Activated CD4-positive, alpha-beta T cell treated with anti-CD3 and anti-CD28 coated beads, Interleukin-2, amount 50 U/mL, for 4 hours (primary cell): ENCODE measurements around the gene FAM163B.
"Not testable (repeated sequence)": the region's sequence is repeated elsewhere in the genome, so short reads cannot be mapped to it uniquely, and the experiment has no call there.

Source experiments
- DNase-seq, 2 experiments: peaks; one replicate each; pipeline ENCODE4 v3.0.0-alpha.2; 2020

Gene FAM163B

DNA sequence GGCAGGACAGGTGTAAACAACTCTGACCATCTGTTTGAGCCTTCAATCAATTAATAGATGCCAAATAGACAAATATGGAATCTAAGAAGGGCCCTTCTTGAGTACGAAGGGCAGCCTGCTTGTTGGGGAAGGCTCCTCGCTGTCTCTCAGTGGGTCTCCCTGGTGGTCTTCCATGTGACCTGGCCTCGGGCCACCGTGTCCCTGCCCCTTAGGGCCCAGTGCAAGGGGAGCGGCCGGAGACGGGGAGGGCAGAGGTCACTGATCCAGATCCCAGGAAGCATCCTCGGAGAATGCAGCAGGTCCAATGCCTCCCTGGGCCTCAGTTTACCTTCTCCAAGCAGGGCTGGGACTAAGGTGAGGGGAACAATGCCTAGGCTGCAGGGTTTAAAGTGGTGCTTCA is 29.5 kb upstream of the FAM163B start:
- DNase-seq, result no peak

DNA sequence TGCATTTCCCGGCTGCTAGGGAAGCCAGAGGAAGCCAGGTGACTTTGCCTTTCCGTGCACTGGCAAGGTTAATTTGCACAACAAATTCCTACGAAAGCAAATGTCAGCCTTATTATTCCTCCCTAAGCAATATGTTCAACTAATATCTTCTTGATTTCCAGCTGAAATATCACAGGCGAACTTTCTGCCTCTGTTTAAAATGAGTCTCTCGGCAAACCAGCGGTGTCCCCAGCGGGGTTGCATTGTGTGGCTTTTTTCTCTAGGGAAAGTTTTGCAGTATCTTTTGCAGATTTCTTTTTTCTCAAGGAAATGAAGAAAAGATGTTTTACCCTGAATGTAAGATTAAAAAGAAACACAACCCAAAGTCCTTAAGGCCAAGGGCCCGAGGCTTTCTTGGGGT is 28.9 kb upstream of the FAM163B start:
- DNase-seq, result no peak

DNA sequence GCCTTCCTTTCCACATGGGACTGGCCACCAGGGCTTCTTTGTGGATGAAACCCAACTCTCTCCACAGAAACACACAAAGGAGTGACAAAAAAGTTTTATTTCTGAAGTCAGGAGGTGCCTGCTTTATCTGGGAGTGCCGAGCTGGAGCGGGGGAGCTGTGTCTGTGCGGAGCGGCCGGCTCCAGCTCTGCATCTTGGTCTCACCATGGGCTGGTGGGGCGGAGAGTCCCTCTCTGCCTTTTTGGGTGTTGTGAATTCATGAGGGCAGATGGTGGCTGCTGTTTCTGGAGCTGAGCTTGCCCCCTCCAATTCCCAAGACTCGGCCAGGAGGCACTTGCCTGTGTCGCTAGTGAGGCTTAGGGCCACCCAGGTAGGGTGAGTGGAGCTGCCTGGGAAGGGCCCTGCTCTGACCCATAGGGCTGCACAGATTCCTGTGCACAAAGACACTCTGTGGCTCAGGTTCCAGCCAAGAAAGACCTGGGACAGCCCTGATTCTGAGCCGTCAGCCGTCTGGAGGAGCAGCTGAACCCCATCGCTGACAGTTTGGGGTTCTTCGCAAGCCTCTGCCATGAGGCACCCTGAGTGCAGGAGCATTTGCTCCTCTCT is 28.4 kb upstream of the FAM163B start:
- no peak for DNase-seq

DNA sequence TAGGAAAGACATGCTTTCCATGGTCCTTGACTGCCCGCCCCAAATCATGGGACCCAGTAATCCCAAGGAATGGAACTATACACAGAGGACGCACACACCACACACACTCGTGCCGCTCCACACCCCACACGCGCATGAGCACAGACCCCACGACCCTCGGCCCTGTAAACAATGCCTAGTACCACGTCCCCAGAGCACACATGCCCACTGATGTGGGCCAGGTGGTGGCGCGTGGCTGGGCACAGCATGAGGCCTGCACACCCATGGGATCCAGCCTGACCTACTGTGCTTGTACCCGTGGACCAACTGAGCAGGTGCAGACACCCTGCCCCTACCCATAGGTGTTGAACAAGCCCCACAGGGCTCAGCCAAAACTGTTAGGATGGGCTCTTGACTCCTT is 27.7 kb upstream of the FAM163B start:
- no peak for DNase-seq

DNA sequence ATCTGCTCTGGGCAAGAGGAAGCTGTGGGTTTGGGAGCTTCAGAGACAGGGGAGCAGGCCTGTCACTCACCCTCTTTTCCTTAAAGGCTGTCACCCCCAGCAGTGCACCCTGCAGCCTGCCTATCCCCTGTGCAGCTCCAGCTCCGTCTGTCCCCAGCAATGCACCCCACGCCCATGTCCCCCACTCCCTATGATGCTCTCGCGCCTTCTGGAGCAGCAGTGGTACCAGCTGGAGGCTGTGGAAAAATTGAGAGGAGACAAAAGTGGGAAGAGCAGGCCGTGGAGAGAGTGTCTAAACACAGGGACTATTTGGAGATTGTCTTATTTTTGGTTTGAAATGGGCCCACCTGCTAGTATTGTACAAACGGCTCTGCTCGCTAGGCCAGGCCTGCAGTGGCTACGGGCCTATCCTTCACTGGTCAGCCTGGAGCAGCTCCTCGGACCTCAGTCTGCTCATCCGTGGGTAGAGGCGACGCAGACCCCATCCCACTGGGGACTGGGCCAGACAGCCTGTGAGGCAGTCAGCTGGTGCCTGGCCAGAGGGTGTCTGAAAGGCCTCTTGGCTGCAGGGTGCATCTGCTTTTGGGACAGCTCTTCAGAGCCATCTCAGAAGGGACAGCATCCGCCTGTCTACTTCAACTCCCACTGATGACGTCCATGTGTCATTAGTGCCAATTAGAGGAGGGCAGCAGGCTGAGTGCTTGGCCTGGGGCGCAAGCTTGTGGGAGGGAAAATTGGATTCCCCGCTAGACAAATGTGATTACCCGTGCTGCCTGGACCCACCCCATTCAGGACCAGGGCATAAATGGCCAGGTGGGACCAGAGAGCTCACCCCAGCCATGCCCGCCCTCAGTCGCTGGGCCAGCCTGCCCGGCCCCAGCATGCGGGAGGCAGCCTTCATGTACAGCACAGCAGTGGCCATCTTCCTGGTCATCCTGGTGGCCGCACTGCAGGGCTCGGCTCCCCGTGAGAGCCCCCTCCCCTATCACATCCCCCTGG is 26.6 kb upstream of the FAM163B start, which contains the start of gene DBH:
Gene DBH, plus strand, starts transcription at position 831 of the 999 bp plus-strand sequence. Its CDS starts 9 bp downstream, at position 840.
- DNase-seq, result no peak

DNA sequence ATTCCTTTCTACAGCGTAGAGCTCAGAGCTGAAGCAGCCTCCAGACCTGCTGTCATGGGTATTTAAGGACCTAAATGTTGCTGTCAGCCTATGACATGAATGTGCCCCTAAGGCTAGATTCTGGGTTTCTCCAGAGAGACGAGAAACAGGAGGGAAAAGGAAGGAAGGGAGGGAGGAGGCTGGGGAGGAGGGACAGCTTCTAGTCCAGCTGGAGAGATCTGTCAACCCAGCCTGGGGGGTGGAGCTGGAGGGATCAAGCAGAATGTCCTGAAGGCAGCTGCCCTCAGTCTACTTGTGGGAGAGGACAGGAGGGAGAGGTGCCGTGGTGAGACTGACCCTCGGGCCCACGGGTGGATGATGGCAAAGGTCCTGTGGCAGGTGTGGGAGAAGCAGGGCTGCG is 25.9 kb upstream of the FAM163B start:
- no peak for DNase-seq

DNA sequence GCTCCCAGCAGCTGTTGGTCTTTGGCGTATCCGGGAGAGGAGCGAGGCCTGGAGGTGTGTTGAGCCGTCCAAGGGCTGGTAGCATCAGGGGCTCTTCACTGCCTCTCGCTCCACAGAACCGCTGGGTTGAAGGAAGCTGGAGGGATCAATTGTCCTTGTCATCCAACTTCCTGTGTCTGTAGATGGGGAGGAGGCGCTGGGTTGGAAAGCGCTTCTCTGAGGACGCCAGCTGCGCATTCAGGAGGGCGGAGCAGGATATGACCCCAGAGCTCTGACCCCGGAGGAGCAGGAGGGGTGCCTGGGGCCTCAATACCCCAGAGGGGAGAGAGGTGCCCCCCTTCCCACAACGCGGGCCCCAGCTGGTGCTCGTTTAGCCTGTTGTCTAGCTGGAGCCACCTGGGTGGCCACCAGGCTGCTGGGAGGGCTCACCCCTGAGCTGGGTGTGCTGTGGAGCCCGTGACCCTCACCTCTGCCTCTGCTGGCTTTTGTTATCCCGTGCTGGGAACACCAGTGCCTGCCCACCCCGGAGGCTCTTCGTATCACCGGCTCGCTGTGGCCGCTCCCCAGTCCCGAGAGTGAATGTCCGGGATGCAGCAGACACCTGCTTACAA is 25.0 kb upstream of the FAM163B start:
- no peak for DNase-seq

DNA sequence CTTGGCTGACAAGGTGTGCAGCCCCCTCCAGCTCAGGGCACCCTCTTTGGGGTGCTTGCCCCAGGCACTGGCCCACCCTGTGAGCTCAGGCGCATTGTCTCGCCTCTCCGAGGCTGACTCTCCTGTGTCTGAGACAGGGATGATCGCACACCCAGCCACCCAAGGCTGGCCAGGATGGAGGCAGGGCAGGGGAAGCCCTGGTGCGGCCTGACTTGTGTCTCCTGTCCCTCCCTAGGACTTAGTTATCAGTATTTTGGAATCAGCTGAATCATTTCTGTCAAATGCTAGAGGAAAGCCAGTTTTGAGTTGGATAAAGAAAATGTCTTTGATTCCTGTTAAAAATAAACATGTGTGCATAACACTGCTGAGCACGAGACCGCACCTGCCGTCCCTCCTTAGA is 24.5 kb upstream of the FAM163B start:
- no peak for DNase-seq

DNA sequence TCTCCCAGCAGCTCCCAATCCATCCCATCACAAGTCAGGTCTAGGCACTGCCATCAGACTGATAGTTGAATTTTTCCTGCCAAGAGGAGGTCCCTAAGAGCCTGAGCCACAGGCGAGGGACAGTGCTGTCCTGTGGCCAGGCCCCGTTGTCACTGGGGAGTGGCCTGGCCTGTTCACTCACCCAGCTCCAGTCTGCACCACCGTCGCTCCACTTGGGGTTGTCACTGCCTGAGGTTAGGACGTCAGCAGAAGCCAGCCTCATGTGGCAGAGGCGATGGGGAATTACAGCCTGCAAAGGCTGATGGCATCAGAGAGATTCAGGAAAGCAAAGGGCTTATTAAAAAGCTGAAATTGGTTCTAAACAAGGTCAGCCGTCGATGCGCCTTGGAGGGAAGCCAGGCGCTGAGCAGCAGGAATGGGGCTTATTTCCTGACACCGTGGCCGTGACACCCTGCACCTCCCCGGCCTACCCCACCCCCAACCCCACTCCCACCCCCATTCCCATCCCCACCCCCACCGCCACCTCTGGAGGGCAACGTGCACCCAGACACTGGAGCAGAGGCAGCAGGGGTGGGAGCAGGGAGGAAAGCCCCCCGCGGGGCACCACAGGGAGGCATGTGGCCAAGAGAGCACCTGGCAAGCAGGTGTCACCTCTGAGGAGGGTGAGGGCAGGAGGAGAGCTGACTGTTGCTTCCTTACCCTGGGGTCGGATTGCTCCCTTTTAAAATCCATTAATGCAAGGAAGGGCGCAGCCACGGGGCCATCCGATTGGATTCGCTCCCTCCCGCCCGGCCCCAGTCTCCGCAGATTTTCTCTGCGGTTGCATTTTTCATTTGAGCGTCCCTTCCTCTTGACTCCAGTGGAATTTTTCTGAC is 23.9 kb upstream of the FAM163B start:
- DNase-seq, result no peak

DNA sequence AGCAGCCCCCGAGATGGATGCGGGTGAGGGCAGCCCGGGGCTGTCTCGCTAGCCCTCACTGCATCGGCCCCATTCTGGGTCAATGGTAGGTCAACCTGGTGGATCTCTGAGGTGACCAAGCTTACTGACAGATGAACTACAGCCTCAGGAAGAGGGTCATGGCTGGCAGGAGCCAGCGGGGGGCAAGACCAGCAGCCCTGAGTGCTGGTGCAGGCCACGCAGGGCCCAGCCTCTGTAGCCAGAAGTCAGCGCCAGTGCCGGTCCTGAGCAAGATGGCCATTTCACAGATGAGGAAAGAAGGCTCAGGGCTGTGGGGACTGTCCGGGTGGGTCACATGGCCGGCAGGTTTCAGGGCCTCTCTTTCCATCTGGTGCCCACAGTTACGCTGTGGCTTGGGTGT is 21.9 kb upstream of the FAM163B start:
- no peak for DNase-seq

DNA sequence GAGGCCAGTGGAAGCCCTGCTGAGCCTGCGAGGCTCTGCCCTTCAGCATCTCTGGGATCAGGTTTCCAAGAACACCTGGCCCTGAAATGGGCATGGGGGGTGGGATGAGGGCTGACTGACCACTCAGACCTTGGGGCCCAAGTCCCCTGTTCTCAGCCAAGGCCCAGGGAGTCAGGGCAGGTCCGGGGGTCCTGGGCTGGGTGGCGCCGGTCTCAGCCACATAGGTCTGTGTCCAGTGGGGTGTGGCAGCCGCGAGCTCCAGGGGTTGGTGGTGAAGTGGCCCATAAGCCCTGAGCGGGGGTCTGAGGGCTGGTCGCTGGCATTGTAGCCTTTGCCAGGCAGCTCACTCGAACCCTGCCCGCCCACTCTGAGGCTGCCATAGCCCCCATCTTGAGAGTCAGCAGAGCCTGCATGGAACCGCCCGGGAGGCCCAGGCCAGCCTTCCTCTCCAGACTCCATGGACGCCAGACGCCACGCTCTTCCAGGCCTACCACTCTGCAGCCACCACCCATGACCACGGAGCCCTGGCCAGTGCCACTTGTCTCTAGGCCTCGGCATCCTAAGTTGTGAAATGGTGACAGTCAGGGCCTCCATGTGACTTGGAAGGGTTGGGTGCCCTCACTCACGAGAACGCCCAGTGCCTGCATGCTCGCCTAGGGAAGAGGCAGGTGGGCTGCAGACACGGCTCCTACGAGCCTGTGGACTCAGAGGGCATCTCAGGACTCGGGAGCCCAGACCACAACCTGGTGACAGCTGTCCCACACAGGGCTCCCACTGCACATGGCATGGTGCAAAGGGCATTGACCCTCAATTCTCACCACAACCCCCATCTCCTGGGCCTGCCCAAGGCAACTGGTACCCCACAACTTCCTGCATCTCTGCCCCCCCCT is 20.3 kb upstream of the FAM163B start:
- no peak for DNase-seq

DNA sequence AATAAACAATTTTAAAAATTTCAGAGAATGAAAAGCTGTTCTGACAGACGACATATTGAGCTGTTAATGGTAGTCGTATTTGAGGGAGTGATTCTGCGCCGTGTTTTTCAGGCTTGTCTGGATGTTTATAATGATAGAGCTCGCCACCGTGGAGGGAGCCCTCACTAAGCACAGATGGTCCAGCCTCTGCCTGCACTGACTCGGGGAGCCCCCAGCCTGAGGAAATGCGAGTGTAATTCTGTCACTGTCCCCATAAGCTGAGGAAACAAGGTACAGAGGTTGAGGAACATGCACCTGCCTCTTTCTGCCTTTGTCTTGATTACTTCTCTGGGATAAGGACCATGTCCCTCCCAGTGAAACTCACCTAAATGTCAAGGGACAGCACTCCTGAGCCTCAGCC is 19.6 kb upstream of the FAM163B start:
- DNase-seq, result no peak

DNA sequence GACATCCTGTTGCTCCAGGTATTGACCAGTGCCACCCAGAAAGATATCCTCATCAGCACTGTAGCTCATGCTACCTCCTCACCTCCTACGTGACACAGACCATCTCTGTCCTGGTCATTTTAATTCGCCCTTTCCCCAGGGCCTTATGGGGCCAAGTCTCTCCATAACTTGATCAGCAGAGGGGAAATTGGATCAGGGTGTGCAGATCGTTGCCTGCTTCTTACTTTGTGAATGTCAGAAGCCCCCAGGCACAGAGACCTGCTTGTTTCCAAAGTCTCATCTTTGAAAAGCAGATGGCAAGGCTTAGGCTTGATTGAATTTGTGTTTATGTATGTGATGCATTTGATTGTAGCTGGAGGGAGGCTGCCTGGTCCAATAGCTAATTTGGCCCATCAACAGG is 18.2 kb upstream of the FAM163B start:
- no peak for DNase-seq

DNA sequence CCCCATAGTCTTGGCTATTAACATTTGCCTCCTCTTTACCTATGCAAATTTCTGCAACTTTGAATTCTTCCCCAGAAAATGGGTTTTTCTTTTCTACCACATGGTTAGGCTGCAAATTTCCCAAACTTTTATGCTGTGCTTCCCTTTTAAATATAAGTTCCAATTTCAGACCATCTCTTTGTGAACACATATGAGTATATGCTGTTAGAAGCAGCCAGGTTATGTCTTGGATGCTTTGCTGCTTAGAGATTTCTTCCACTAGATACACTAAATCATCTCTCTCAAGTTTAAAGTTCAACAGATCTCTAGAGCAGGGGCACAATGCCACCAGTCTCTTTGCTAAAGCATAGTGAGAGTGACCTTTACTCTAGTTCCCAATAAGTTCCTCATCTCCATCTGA is 16.8 kb upstream of the FAM163B start:
- DNase-seq, result not testable (repeated sequence)

DNA sequence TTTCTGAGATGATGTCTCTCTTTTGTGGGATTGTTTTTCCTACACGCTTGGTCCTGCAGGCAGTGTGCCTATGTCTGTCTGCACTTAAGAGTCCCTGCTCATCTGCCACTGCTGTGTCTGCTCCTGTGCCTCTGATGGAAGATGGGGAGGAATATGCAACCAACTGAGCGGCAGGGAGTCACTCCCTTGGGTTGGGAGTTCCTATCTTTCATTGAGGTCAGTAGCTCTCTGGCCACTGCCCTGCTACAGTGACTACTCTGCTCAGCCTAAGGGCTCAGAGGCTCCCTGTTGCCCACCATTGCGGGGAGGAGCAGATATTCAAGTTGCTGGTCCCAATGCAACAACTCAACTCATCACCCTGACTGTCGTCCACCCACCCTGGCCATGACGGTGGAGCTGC is 13.4 kb upstream of the FAM163B start:
- no peak for DNase-seq

DNA sequence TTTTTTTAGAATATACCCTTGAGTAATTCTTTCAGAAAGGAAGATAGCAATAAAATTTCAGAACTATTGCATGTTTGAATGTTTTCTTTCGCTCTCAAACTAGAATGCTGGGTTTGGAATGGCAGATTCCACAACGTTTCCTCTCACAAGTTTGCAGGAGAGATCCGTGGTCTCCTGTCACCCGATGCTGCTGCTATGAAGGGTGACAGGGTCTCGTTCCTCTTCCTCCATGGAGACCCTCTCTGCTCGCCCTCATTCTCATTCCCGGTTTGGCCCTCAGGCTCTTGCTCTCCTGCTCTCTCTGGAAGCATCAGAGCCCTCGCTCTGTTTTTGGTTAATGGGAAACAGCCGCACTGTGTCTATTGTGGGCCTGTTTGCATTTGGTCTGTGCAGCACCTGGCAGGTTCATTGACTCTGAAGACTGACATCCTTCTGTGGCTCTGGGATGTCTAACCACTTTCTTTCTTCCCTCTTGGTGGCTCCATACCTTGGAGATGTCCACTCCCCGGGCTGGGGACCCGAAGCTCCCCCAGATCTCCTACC is 12.6 kb upstream of the FAM163B start:
- DNase-seq, result no peak

DNA sequence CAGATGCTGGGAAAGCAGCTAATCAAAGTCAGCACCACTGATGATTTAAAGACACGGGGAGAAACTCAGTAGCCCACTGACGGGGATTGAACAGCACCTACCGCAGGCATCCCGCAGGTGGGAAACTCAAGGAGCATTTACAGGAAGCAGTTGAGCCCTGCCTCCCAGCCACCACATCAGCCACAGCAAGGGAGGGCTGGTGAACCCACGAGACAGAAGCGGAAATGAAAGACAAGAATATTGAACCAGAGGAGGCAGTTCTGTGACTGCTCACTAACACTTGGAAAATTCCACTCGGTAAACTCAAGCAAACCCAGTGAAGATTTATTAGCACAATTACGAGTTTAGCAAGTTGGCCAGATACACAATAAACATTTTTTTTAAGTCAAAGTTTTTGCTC is 10.6 kb upstream of the FAM163B start:
- DNase-seq, result peak; percentile 57 to 59

DNA sequence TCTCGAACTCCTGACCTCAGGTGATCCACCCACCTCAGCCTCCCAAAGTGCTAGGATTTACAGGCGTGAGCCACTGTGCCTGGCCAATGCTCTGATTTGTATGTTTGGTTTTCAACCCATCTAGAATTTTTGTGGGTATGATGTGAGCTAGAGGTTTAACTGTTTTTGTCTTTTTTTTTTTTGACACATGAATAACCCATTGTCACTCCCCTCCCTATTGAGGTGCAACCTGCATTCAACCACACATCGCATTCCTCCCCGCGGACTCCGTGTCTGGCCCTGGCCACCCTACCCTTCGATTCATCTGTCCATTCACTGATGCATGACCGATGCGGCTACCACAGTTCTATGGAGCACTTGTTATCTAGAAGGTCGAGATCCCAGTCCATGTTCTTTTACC is 9.5 kb upstream of the FAM163B start:
- DNase-seq, result no peak

DNA sequence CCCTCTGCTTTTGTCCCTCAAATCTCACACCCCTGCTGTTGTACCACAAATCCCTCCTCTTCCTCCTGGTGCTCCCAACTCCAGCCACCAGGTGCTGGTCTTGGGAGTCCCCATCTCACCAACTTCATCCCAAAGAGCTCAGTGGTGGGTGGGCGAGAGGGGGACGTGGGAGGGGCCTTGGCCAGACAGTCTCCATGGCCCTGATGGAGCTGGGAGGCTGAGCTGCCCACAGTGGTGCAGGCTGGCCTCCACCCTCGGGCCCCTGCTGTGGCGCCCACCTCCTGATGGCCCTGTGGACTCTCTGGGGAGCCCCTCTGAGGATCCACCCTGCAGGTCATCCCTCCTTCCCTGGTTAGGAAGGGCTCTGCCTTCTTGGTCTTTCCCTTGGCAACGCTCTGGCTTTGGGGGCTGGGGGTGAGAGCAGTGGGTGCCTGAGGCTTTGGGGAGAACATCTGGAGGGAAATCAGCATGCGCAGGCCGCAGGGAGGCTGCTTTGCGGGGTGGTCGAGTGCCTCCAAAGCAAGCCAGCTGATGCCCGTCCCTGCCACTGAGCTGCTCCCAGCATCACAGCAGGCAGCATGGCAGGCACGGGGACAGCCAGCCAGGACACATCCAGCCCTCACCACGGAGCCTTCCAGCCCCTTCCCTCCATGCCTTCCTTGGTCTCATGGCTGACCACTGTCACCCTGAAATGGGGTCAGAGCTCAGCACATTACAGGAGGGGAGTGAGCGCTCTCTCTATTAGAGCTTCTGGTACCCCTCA is 7.6 kb upstream of the FAM163B start:
- DNase-seq, result no peak

DNA sequence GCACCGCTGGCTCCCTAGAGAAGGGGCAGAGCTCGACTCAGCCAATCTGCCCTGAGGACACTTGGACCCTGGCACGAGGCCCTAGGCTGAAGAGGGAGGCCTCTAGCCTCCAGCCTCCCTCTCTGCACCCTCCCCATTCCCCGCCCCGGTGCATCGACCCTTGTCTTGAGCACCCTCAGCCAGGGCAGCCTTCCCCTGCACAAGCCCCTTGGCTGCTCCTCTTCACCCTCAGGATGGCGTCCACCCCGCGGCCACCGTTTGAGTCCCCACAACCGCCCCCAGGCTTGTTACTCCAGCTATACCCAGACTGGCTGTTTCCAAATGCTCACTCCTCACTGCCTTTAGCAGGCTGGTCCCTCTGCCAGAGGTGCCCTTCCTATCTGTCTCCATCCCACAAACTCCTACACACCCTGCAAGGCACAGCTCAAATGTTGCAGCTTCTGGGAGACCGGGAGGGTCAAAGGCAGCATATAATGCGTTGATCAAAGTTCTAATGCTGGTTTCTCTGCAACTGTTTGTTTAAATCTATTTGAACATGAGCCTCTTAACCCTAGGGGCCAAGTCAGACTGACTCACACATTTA is 6.5 kb upstream of the FAM163B start:
- DNase-seq, result no peak
